HepG2 (cell line): ENCODE results near the gene WDR26. TPM values are rescaled to one million over a fixed set of nuclear protein-coding genes. Genes with fewer than 3 reads are reported as not detected.

Source experiments
- MIER3 ChIP-seq: IDR thresholded peaks from 2 replicates; pipeline ENCODE4 v1.6.1; 2016; ENCODE audit warnings: missing compliant biosample characterization, borderline replicate concordance
- ZNF549 ChIP-seq: sonication (generic); formaldehyde crosslinking; IDR thresholded peaks from 2 replicates; pipeline ENCODE4 v1.5.0; 2020; ENCODE audit warnings: missing genetic modification reagents
- ZSCAN25 ChIP-seq: sonication (generic); formaldehyde crosslinking; IDR thresholded peaks from 2 replicates; pipeline ENCODE4 v1.8.0; 2022; ENCODE audit warnings: mild to moderate bottlenecking, missing genetic modification reagents
- polyA plus RNA-seq, 8 experiments: library from polyadenylated mRNA; depleted of rRNA in 3 of 8; stranded (reverse) in 7 of 8; unstranded in 1 of 8; fragments of >200 nt; fragmentation: Illumina TruSeq in 4 of 8; extraction: Trizol in 4 of 8; gene quantifications; 2 replicates each; pipeline versions ENCODE4 v1.2.1 to v1.2.3, GENCODE V29; 2011 to 2016; ENCODE audit warnings: low read depth in 4 of 8, missing spikeins in 1 of 8, mixed read lengths in 1 of 8; ENCODE audit not compliant: insufficient read depth in 1 of 8
- total RNA-seq, 5 experiments: library from RNA; depleted of rRNA; stranded (reverse); fragments of >200 nt; fragmentation: Illumina TruSeq; extraction: Trizol; gene quantifications; 2 replicates each; pipeline ENCODE4 v1.2.3, GENCODE V29; 2016; ENCODE audit warnings: low read depth in 1 of 5
- TF ChIP-seq, protein P1 (sequence below): sonication (generic); formaldehyde crosslinking; conservative IDR thresholded peaks from 2 replicates; pipeline ENCODE4 v1.8.0; 2022; ENCODE audit warnings: low read depth, missing genetic modification reagents
- TF ChIP-seq, protein P2 (sequence below): IDR thresholded peaks from 2 replicates; pipeline ENCODE4 v1.6.1; 2016; ENCODE audit warnings: low read depth, missing genetic modification reagents, missing compliant biosample characterization
- TF ChIP-seq, protein P3 (sequence below): sonication (generic); formaldehyde crosslinking; IDR thresholded peaks from 2 replicates; pipeline ENCODE4 v1.4.0; 2020; ENCODE audit warnings: missing genetic modification reagents, borderline replicate concordance

The WDR26 gene
- total and polyA plus RNA-seq, 2 of the 13 experiments (the other 11 are each of a cell fraction or from before 2014, with no cell fraction given) = 13.2 to 23.7 TPM

DNA sequence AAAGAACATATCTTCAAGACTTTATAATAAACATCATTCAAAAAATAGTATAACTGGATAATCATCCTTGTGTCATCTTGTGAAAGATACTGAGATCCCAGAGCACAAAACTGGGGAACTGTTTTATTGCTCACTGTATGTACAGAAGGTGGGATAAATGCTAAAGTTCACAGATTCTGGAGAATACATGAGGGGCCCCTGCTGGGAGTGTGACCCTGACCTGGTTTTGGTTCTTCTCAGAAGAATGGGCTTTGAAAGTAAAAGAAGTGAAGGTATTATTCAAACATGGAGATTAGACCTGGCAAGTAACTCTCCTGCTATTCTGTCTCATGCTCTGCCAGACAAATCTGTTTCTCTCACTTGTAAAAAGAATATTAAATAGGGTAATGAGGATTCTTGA is 14.5 kb downstream of the WDR26 start (continued):
- TF ChIP-seq, protein P1, sequence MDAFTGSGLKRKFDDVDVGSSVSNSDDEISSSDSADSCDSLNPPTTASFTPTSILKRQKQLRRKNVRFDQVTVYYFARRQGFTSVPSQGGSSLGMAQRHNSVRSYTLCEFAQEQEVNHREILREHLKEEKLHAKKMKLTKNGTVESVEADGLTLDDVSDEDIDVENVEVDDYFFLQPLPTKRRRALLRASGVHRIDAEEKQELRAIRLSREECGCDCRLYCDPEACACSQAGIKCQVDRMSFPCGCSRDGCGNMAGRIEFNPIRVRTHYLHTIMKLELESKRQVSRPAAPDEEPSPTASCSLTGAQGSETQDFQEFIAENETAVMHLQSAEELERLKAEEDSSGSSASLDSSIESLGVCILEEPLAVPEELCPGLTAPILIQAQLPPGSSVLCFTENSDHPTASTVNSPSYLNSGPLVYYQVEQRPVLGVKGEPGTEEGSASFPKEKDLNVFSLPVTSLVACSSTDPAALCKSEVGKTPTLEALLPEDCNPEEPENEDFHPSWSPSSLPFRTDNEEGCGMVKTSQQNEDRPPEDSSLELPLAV (CRISPR knock-in tag) = no peak
- TF ChIP-seq ZSCAN25 (CRISPR knock-in tag) (no peak), ZNF549 (CRISPR knock-in tag) (no peak), MIER3 (CRISPR knock-in tag) (no peak)
- TF ChIP-seq, protein P2, sequence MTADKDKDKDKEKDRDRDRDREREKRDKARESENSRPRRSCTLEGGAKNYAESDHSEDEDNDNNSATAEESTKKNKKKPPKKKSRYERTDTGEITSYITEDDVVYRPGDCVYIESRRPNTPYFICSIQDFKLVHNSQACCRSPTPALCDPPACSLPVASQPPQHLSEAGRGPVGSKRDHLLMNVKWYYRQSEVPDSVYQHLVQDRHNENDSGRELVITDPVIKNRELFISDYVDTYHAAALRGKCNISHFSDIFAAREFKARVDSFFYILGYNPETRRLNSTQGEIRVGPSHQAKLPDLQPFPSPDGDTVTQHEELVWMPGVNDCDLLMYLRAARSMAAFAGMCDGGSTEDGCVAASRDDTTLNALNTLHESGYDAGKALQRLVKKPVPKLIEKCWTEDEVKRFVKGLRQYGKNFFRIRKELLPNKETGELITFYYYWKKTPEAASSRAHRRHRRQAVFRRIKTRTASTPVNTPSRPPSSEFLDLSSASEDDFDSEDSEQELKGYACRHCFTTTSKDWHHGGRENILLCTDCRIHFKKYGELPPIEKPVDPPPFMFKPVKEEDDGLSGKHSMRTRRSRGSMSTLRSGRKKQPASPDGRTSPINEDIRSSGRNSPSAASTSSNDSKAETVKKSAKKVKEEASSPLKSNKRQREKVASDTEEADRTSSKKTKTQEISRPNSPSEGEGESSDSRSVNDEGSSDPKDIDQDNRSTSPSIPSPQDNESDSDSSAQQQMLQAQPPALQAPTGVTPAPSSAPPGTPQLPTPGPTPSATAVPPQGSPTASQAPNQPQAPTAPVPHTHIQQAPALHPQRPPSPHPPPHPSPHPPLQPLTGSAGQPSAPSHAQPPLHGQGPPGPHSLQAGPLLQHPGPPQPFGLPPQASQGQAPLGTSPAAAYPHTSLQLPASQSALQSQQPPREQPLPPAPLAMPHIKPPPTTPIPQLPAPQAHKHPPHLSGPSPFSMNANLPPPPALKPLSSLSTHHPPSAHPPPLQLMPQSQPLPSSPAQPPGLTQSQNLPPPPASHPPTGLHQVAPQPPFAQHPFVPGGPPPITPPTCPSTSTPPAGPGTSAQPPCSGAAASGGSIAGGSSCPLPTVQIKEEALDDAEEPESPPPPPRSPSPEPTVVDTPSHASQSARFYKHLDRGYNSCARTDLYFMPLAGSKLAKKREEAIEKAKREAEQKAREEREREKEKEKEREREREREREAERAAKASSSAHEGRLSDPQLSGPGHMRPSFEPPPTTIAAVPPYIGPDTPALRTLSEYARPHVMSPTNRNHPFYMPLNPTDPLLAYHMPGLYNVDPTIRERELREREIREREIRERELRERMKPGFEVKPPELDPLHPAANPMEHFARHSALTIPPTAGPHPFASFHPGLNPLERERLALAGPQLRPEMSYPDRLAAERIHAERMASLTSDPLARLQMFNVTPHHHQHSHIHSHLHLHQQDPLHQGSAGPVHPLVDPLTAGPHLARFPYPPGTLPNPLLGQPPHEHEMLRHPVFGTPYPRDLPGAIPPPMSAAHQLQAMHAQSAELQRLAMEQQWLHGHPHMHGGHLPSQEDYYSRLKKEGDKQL = no peak
- TF ChIP-seq, protein P3, sequence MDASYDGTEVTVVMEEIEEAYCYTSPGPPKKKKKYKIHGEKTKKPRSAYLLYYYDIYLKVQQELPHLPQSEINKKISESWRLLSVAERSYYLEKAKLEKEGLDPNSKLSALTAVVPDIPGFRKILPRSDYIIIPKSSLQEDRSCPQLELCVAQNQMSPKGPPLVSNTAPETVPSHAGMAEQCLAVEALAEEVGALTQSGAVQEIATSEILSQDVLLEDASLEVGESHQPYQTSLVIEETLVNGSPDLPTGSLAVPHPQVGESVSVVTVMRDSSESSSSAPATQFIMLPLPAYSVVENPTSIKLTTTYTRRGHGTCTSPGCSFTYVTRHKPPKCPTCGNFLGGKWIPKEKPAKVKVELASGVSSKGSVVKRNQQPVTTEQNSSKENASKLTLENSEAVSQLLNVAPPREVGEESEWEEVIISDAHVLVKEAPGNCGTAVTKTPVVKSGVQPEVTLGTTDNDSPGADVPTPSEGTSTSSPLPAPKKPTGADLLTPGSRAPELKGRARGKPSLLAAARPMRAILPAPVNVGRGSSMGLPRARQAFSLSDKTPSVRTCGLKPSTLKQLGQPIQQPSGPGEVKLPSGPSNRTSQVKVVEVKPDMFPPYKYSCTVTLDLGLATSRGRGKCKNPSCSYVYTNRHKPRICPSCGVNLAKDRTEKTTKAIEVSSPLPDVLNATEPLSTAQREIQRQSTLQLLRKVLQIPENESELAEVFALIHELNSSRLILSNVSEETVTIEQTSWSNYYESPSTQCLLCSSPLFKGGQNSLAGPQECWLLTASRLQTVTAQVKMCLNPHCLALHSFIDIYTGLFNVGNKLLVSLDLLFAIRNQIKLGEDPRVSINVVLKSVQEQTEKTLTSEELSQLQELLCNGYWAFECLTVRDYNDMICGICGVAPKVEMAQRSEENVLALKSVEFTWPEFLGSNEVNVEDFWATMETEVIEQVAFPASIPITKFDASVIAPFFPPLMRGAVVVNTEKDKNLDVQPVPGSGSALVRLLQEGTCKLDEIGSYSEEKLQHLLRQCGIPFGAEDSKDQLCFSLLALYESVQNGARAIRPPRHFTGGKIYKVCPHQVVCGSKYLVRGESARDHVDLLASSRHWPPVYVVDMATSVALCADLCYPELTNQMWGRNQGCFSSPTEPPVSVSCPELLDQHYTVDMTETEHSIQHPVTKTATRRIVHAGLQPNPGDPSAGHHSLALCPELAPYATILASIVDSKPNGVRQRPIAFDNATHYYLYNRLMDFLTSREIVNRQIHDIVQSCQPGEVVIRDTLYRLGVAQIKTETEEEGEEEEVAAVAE (CRISPR knock-in tag) = no peak
- TF ChIP-seq, all 625 proteins: peak for 0
